ENCODE data around the gene ITPRID2.

ITPRID2 gene

GRCh38 chr2:181918188-181918587 is 26.7 kb downstream of the ITPRID2 start:
- DNase-seq (ENCODE audit: low read depth) = no peak
- TF ChIP-seq CTCF (IDR thresholded peaks at IDR 0.05; ENCODE audit: low read depth, low read length) = no peak
- TF ChIP-seq POLR2A (IDR thresholded peaks at IDR 0.05; ENCODE audit: extremely low read depth, insufficient read length) = no peak
- no peak for TF ChIP-seq MYC (IDR thresholded peaks at IDR 0.05; ENCODE audit: low read depth, low read length)
- no peak for TF ChIP-seq MAX (IDR thresholded peaks at IDR 0.05; ENCODE audit: low read depth, low read length)

GRCh38 chr2:181923121-181923520 is 31.6 kb downstream of the ITPRID2 start:
- H3K4me3 ChIP-seq (ENCODE audit: low read depth, low read length) = no peak overlapping the region
- DNase-seq (ENCODE audit: low read depth) = no peak
- TF ChIP-seq CTCF (IDR thresholded peaks at IDR 0.05; ENCODE audit: low read depth, low read length) (no peak), MYC (IDR thresholded peaks at IDR 0.05; ENCODE audit: low read depth, low read length) (no peak), MAX (IDR thresholded peaks at IDR 0.05; ENCODE audit: low read depth, low read length) (no peak), POLR2A (IDR thresholded peaks at IDR 0.05; ENCODE audit: extremely low read depth, insufficient read length) (no peak)

More at GRCh38 chr2:181918188-181918587, 26.7 kb downstream of the ITPRID2 start:
- H3K4me3 ChIP-seq (ENCODE audit: low read depth, low read length) = no peak overlapping the region

GRCh38 chr2:181924336-181924735 is 32.8 kb downstream of the ITPRID2 start:
- no peak overlapping the region for H3K4me3 ChIP-seq (ENCODE audit: low read depth, low read length)
- no peak for DNase-seq (ENCODE audit: low read depth)
- TF ChIP-seq MYC (IDR thresholded peaks at IDR 0.05; ENCODE audit: low read depth, low read length) (no peak), POLR2A (IDR thresholded peaks at IDR 0.05; ENCODE audit: extremely low read depth, insufficient read length) (no peak), CTCF (IDR thresholded peaks at IDR 0.05; ENCODE audit: low read depth, low read length) (no peak), MAX (IDR thresholded peaks at IDR 0.05; ENCODE audit: low read depth, low read length) (no peak)

- H3K4me3 ChIP-seq (ENCODE audit: low read depth, low read length) = no peak overlapping the region
- TF ChIP-seq MYC (IDR thresholded peaks at IDR 0.05; ENCODE audit: low read depth, low read length) = no peak
- no peak for TF ChIP-seq POLR2A (IDR thresholded peaks at IDR 0.05; ENCODE audit: extremely low read depth, insufficient read length)
- TF ChIP-seq MAX (IDR thresholded peaks at IDR 0.05; ENCODE audit: low read depth, low read length) = no peak
- no peak for TF ChIP-seq CTCF (IDR thresholded peaks at IDR 0.05; ENCODE audit: low read depth, low read length)
- DNase-seq (ENCODE audit: low read depth) = no peak
Measured at GRCh38 chr2:181934694-181935093, 43.2 kb downstream of the ITPRID2 start.

- peak; percentile 75 for DNase-seq (ENCODE audit: low read depth)
- H3K4me3 ChIP-seq (ENCODE audit: low read depth, low read length) = no peak overlapping the region
- TF ChIP-seq CTCF (IDR thresholded peaks at IDR 0.05; ENCODE audit: low read depth, low read length) (no peak), POLR2A (IDR thresholded peaks at IDR 0.05; ENCODE audit: extremely low read depth, insufficient read length) (no peak), MAX (IDR thresholded peaks at IDR 0.05; ENCODE audit: low read depth, low read length) (no peak), MYC (IDR thresholded peaks at IDR 0.05; ENCODE audit: low read depth, low read length) (no peak)
Measured at GRCh38 chr2:181937473-181937872, 45.9 kb downstream of the ITPRID2 start.
